H9 (cell line): Measurements from ENCODE around the gene TMPRSS6. TPM values are rescaled to one million over a fixed set of nuclear protein-coding genes. Genes with fewer than 3 reads are reported as not detected.

ENCODE experiments used
- DNase-seq: peaks from one replicate; pipeline ENCODE4 v3.0.0-alpha.2; 2017
- H2AFZ ChIP-seq: one replicate; pipeline ENCODE4 v1.6.1; 2013; ENCODE audit warnings: mild to moderate bottlenecking, low read length, control low read depth, moderate library complexity
- H2AK5ac ChIP-seq: 2 replicates; pipeline ENCODE4 v1.6.1; 2013; ENCODE audit warnings: low read length, control low read depth, mixed read lengths; ENCODE audit not compliant: insufficient read length
- H2BK120ac ChIP-seq: one replicate; pipeline ENCODE4 v1.6.1; 2013; ENCODE audit warnings: low read depth, mild to moderate bottlenecking, low read length, control low read depth, inconsistent platforms; ENCODE audit not compliant: poor library complexity, severe bottlenecking
- H2BK12ac ChIP-seq: 2 replicates; pipeline ENCODE4 v1.6.1; 2013; ENCODE audit warnings: low read length, control low read depth, mixed read lengths, low read depth; ENCODE audit not compliant: insufficient read length
- H2BK15ac ChIP-seq: 2 replicates; pipeline ENCODE4 v1.6.1; 2013; ENCODE audit warnings: low read depth, low read length, control low read depth
- H2BK20ac ChIP-seq: one replicate; pipeline ENCODE4 v1.6.1; 2013; ENCODE audit warnings: low read depth, mild to moderate bottlenecking, low read length, control low read depth, inconsistent platforms; ENCODE audit not compliant: poor library complexity, severe bottlenecking
- H2BK5ac ChIP-seq: 2 replicates; pipeline ENCODE4 v1.6.1; 2013; ENCODE audit warnings: low read length, control low read depth, mixed read lengths; ENCODE audit not compliant: insufficient read length
- H3K14ac ChIP-seq: 2 replicates; pipeline ENCODE4 v1.6.1; 2013; ENCODE audit warnings: low read length, control low read depth; ENCODE audit not compliant: insufficient read depth
- H3K18ac ChIP-seq: 2 replicates; pipeline ENCODE4 v1.6.1; 2013; ENCODE audit warnings: low read depth, mild to moderate bottlenecking, mixed read lengths, low read length, control low read depth; ENCODE audit not compliant: insufficient read length
- H3K23ac ChIP-seq: 2 replicates; pipeline ENCODE4 v1.6.1; 2013; ENCODE audit warnings: low read length, control low read depth, mixed read lengths, low read depth; ENCODE audit not compliant: insufficient read length
- H3K23me2 ChIP-seq: 2 replicates; pipeline ENCODE4 v1.6.1; 2013; ENCODE audit warnings: low read depth, mild to moderate bottlenecking, mixed read lengths, low read length, control low read depth; ENCODE audit not compliant: insufficient read length, poor library complexity, severe bottlenecking
- H3K27ac ChIP-seq: 2 replicates; pipeline ENCODE4 v1.5.1; 2013; ENCODE audit warnings: low read length, control low read depth, mixed read lengths, low read depth; ENCODE audit not compliant: insufficient read length
- H3K27me3 ChIP-seq: 2 replicates; pipeline ENCODE4 v1.6.1; 2013; ENCODE audit warnings: low read length, control low read depth, inconsistent platforms; ENCODE audit not compliant: insufficient read depth
- H3K4ac ChIP-seq: 2 replicates; pipeline ENCODE4 v1.6.1; 2013; ENCODE audit warnings: low read depth, mild to moderate bottlenecking, control low read depth, inconsistent platforms, low read length, moderate library complexity
- H3K4me1 ChIP-seq: 2 replicates; pipeline ENCODE4 v1.6.1; 2013; ENCODE audit warnings: low read length, control low read depth, inconsistent platforms; ENCODE audit not compliant: insufficient read depth
- H3K4me2 ChIP-seq: 2 replicates; pipeline ENCODE4 v1.6.1; 2013; ENCODE audit warnings: low read length, control low read depth, mixed read lengths; ENCODE audit not compliant: insufficient read length, insufficient read depth
- H3K56ac ChIP-seq: 2 replicates; pipeline ENCODE4 v1.6.1; 2013; ENCODE audit warnings: low read depth, mild to moderate bottlenecking, mixed read lengths, low read length, control low read depth; ENCODE audit not compliant: insufficient read length
- H3K79me1 ChIP-seq: 2 replicates; pipeline ENCODE4 v1.6.1; 2013; ENCODE audit warnings: low read depth, mild to moderate bottlenecking, moderate library complexity, low read length, control low read depth, inconsistent platforms; ENCODE audit not compliant: insufficient read depth, poor library complexity, severe bottlenecking
- H3K79me2 ChIP-seq: 2 replicates; pipeline ENCODE4 v1.6.1; 2013; ENCODE audit warnings: low read length, control low read depth, inconsistent platforms; ENCODE audit not compliant: insufficient read depth
- H3K9ac ChIP-seq: 2 replicates; pipeline ENCODE4 v1.6.1; 2013; ENCODE audit warnings: low read length, control low read depth, mixed read lengths; ENCODE audit not compliant: insufficient read length; ENCODE audit errors: extremely low read depth
- H3K9me3 ChIP-seq: one replicate; pipeline ENCODE4 v1.6.1; 2013; ENCODE audit warnings: low read depth, low read length, inconsistent platforms; ENCODE audit not compliant: control insufficient read depth
- H3T11ph ChIP-seq: one replicate; pipeline ENCODE4 v1.6.1; 2013; ENCODE audit warnings: mild to moderate bottlenecking, low read length, control low read depth, inconsistent platforms
- H4K20me1 ChIP-seq: one replicate; pipeline ENCODE4 v1.6.1; 2013; ENCODE audit not compliant: control insufficient read depth, insufficient read length, insufficient read depth
- H4K5ac ChIP-seq: 2 replicates; pipeline ENCODE4 v1.6.1; 2013; ENCODE audit warnings: low read depth, mild to moderate bottlenecking, mixed read lengths, low read length, control low read depth; ENCODE audit not compliant: insufficient read length
- H4K8ac ChIP-seq: replicated peaks from 2 replicates; pipeline ENCODE4 v1.6.1; 2013; ENCODE audit warnings: low read length, control low read depth, mixed read lengths, low read depth; ENCODE audit not compliant: insufficient read length
- H4K91ac ChIP-seq: 2 replicates; pipeline ENCODE4 v1.6.1; 2013; ENCODE audit warnings: low read depth, mild to moderate bottlenecking, moderate library complexity, mixed read lengths, low read length, control low read depth; ENCODE audit not compliant: insufficient read length
- H3K27ac Mint-ChIP-seq, 3 experiments: 2 replicates in 2 of 3; 3 replicates in 1 of 3; pipeline ENCODE4 v1.8.0; 2020 to 2021; ENCODE audit warnings: mixed read lengths in 3 of 3, mild to moderate bottlenecking in 1 of 3, moderate library complexity in 1 of 3
- H3K27me3 Mint-ChIP-seq: 2 replicates; pipeline ENCODE4 v1.8.0; 2021; ENCODE audit warnings: low read depth, mild to moderate bottlenecking, moderate library complexity, mixed read lengths
- H3K36me3 Mint-ChIP-seq, 3 experiments: 2 replicates in 2 of 3; 3 replicates in 1 of 3; pipeline ENCODE4 v1.8.0; 2020 to 2021; ENCODE audit warnings: low read depth in 3 of 3, mixed read lengths in 3 of 3; ENCODE audit not compliant: insufficient read depth in 1 of 3
- H3K4me1 Mint-ChIP-seq, 2 experiments: 2 replicates each; pipeline ENCODE4 v1.8.0; 2020; ENCODE audit warnings: mixed read lengths in 2 of 2
- H3K4me3 Mint-ChIP-seq, 2 experiments: 2 replicates in 1 of 2; 3 replicates in 1 of 2; pipeline ENCODE4 v1.8.0; 2020 to 2021; ENCODE audit warnings: mild to moderate bottlenecking in 2 of 2, mixed read lengths in 2 of 2, moderate library complexity in 1 of 2
- H3K9me3 Mint-ChIP-seq, 2 experiments: 2 replicates in 1 of 2; 3 replicates in 1 of 2; pipeline ENCODE4 v1.8.0; 2020; ENCODE audit warnings: mild to moderate bottlenecking in 2 of 2, mixed read lengths in 2 of 2, moderate library complexity in 1 of 2
- WGBS: extraction: QIAGEN DNeasy Blood & Tissue Kit; methylation state at CpG from one replicate; pipeline ENCODE4 v1.1.7; 2013; ENCODE audit warnings: missing lambda C conversion rate, low lambda C conversion rate, mixed read lengths; ENCODE audit not compliant: insufficient read length; ENCODE audit errors: extremely low coverage; 5-methylcytosine and 5-hydroxymethylcytosine counted together
- total RNA-seq: library from RNA; stranded (reverse); gene quantifications from 2 replicates; pipeline ENCODE4 v1.2.1, GENCODE V29; 2021
- TF ChIP-seq, protein P1 (sequence below): fragments of 200-600 bp; sonication (generic); conservative IDR thresholded peaks from 3 replicates; pipeline ENCODE4 v1.8.0; 2021; ENCODE audit warnings: antibody characterized with exemption, mild to moderate bottlenecking

TMPRSS6 gene
- total RNA-seq, 1 experiment from 2014 or later = not detected

DNA sequence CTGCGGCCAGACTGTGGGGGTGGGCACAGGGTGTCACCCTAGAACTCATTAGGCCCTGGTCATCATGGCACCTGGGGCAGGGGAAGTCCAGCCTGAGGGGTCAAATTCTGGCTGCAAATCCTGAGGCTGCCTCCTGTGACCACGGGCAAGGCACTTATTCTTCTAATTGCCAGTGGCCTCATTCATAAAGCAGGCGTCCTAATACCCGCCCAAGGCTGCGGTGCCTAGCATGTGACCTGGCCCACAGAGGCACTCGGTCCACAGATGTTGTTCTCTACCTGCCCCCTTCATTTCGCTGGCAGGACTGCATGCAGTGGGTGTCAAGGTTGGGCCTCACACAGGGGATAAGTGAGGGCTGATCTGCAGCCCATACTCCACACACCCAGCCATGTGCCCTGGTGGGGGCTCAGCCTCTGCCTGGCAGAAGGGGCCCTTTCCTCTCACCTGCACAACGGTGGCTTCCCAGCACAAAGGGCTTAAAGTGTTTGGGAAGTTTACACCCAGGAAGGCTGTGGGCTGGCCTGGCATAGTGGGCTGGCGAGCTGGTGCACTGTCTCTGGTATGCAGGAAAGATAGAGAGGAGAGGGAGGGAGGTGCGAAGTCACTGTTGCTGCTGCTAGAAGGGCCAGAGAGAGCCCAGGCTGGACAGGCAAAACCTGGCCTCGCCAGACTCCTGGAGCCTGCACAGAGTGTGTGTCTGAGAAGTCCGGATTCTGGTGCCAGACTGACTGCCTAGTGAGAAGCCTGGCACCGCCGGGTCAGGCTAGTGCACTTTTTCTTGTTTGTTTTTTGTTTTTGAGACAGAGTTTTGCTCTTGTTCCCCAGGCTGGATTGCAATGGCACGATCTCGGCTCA lies 86.8 kb downstream of the TMPRSS6 start:
- WGBS = no CpG with 5 or more reads among the region's 16 CpGs
- no peak overlapping the region for H3K4me2 ChIP-seq
- H4K5ac ChIP-seq = no peak overlapping the region
- no peak overlapping the region for H3K27ac Mint-ChIP-seq
- no peak overlapping the region for H2BK20ac ChIP-seq
- no peaks in the 10 kb centered on the region for H3K79me1 ChIP-seq
- H3K18ac ChIP-seq = no peak overlapping the region
- no peak overlapping the region for H3K14ac ChIP-seq
- H2AK5ac ChIP-seq = no peak overlapping the region
- no peak overlapping the region for H4K8ac ChIP-seq
- no peaks in the 10 kb centered on the region; the same call in 1 of the 2 replicates for H3K79me2 ChIP-seq
- H2BK120ac ChIP-seq = no peak overlapping the region
- no peak overlapping the region for H2BK12ac ChIP-seq
- no peak overlapping the region for H3K4ac ChIP-seq
- no peak overlapping the region for H3K4me3 Mint-ChIP-seq
- no peaks in the 10 kb centered on the region for H3K27me3 ChIP-seq
- H2BK5ac ChIP-seq = no peak overlapping the region
- H2AFZ ChIP-seq = no peak overlapping the region
- peaks cover 2% of the 10 kb centered on the region for H4K20me1 ChIP-seq
- no peak overlapping the region for H2BK15ac ChIP-seq
- no peaks in the 10 kb centered on the region for H3K9me3 ChIP-seq
- peaks cover 22 to 39% of the 10 kb centered on the region in 2 experiments for H3K4me1 Mint-ChIP-seq
- H3K27ac ChIP-seq = no peak overlapping the region
- H3K4me1 ChIP-seq = no peaks in the 10 kb centered on the region; the same call in 1 of the 2 replicates
- H4K91ac ChIP-seq = no peak overlapping the region
- TF ChIP-seq, protein P1, sequence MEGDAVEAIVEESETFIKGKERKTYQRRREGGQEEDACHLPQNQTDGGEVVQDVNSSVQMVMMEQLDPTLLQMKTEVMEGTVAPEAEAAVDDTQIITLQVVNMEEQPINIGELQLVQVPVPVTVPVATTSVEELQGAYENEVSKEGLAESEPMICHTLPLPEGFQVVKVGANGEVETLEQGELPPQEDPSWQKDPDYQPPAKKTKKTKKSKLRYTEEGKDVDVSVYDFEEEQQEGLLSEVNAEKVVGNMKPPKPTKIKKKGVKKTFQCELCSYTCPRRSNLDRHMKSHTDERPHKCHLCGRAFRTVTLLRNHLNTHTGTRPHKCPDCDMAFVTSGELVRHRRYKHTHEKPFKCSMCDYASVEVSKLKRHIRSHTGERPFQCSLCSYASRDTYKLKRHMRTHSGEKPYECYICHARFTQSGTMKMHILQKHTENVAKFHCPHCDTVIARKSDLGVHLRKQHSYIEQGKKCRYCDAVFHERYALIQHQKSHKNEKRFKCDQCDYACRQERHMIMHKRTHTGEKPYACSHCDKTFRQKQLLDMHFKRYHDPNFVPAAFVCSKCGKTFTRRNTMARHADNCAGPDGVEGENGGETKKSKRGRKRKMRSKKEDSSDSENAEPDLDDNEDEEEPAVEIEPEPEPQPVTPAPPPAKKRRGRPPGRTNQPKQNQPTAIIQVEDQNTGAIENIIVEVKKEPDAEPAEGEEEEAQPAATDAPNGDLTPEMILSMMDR = no peak
- H3K27me3 Mint-ChIP-seq = no peaks in the 10 kb centered on the region
- peaks cover 12 to 38% (median 30%) of the 10 kb centered on the region in 3 experiments; a peak in 6 of 7 replicates for H3K36me3 Mint-ChIP-seq
- no peak overlapping the region for H3K9ac ChIP-seq
- no peak for DNase-seq
- H3K23me2 ChIP-seq = peaks cover 3% of the 10 kb centered on the region
- H3T11ph ChIP-seq = no peak overlapping the region
- no peak overlapping the region for H3K56ac ChIP-seq
- H3K23ac ChIP-seq = no peak overlapping the region
- H3K9me3 Mint-ChIP-seq = no peaks in the 10 kb centered on the region
